ENCODE data around the gene NPAS3.

DNA sequence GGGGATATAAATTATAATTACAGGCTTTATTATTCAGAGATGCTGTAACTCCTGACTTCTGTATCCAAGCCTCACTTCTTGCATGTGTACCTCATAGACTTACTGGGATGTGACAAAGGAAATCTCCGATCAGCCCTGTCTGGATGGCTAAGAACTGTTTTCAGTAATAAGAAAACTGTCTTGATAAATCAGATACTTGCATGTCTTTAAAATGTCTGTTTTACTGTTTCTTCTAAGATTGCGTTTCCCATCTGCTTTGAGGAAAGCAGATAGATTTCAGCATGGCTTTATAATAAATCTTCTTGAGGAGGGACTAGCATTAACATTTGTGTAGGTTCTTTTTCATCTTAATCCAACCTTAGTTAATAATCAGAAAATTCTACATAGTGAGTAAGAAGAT lies 616.3 kb downstream of the NPAS3 start:
- TF ChIP-seq, protein P1, sequence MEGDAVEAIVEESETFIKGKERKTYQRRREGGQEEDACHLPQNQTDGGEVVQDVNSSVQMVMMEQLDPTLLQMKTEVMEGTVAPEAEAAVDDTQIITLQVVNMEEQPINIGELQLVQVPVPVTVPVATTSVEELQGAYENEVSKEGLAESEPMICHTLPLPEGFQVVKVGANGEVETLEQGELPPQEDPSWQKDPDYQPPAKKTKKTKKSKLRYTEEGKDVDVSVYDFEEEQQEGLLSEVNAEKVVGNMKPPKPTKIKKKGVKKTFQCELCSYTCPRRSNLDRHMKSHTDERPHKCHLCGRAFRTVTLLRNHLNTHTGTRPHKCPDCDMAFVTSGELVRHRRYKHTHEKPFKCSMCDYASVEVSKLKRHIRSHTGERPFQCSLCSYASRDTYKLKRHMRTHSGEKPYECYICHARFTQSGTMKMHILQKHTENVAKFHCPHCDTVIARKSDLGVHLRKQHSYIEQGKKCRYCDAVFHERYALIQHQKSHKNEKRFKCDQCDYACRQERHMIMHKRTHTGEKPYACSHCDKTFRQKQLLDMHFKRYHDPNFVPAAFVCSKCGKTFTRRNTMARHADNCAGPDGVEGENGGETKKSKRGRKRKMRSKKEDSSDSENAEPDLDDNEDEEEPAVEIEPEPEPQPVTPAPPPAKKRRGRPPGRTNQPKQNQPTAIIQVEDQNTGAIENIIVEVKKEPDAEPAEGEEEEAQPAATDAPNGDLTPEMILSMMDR (IDR thresholded peaks at IDR 0.05): no peak
- TF ChIP-seq POLR2A (IDR thresholded peaks at IDR 0.05) (no peak), POLR2AphosphoS5 (IDR thresholded peaks at IDR 0.05) (no peak)
